Pons (tissue), 1 donor: ENCODE data around the gene TOR3A.
"Not testable (repeated sequence)": the region's sequence is repeated elsewhere in the genome, so short reads cannot be mapped to it uniquely, and the experiment has no call there.

Experiments used
- DNase-seq: peaks from one replicate; pipeline ENCODE4 v3.0.0-alpha.2; 2016; ENCODE audit warnings: low spot score

The TOR3A gene

DNA sequence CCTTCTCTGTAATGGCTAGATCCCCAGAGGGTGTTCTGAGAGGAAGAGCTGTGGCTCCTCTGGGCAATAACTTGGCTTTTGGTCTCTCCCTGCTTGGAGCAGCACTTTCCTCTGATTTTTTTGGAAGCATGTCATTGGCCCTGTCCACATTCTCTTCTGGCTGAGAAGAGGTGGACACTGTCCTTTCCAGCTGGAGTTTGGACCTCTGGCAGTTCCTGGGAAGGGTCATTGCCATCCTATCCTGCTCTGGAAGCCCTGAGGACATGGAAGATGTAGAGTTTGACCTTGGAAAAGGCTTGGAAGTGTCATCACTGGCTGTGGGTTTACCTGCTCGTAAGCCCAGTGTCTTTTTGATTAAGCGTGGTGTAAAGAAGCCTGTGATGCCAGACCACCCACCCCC, 26.8 kb downstream of the TOR3A start:
- DNase-seq: no peak

DNA sequence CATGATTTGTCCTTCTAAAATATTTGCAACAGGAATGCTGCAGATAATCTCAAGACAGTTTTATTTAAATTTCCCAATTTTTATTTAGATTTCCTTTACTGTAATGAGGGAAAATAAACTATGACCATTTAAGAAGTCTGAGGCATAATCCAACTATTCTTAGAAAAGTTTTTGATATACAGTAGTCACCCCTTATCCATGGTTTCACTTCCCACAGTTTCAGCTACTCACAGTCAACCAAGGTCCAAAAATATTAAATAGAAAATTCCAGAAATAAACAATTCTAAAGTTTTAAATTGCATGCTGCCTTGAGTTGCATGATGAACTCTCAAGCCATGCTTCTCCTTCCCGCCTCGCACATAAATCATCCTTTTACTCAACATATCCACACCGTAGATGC, 33.3 kb downstream of the TOR3A start:
- no peak for DNase-seq

DNA sequence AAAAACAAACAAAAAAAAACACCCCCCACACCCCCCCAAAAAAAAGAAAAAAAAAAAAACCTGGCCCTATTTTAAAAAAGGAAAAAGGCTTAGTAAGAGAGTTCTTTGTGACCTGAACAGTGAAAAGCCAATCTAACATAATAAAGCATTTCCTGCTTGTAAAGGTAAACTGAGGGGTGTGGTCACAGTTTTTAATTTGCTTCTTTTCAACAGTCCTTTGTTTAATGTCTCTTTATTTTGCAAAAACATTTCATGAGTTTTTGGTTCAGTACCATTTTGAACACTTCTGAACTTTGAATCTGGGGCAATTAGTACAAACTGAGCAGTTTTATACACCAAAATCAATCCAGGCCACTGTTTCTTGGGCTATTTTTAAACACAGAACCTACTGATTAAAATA, 37.6 kb downstream of the TOR3A start:
- no peak for DNase-seq

DNA sequence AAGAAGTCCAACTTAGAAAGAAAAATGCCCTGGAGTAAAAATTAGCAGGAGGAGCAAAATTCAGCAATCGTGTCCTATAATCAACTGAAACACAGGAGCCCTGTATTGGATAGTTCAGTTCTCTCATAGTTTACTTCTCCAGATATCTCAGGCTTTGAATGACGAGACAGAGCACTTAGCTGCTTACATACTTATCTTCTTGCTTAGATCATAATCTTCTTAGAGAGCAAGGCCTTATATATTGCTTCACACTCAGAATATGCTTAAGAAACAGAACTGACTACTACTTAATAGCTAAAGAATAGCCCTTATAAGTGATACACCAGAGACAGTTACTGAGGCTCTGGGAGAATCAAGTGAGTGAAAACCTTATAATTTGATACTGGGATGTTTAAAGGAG, 38.9 kb downstream of the TOR3A start:
- DNase-seq: no peak

DNA sequence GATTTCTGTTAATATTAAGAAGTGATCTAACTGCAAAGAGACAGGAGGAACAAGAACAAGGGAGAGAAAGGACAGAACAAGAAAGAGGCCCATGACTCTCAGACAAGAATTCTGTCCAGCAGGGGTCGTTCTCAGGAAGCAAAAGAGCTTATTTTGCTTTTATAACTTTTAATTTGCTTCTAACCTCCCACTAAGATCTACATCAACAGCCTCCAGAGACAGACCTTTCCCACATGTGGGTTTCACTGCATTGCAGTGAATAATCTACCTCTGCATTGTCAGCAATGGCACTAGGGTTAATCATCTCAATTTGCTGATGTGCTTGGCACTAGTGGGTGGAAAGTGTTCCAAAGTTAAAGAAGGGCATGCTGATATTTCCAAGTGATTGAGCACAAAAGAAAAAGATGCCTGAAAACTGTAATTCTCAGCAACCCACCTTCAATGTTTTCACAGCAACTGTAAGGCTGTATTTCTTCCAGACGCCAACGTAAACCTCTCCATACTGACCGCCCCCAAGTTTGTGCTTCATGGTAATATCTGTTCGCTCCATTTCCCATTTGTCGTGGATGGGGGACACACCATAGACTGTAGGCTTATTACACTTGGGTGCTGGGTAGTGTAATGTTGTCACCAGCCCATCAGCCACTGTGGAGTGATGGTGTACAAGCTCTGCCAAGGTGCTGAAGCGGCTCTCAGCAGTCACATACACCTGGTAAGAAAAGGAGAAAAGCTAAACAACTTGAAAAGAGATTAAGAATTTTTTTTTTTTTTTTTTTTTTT, 39.5 kb downstream of the TOR3A start:
- peak; percentile 70 for DNase-seq

DNA sequence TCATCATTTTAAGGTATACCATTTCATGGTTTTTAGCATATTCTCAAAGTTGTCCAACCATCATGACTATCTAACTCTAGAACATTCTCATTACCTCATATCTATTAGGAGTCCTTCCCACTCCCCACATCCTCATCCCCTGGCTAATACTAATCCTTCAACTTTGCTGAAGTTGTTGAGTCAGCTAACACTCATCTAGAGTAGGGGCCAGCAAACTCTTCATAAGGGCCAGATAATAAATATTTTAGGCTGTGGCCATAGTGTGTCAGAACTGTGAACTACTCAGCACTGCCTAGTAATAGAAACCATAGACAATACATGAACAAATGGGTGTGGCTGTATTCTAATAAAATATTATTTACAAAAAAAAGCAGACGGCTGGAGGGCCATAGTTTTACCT, 43.0 kb downstream of the TOR3A start:
- DNase-seq: no peak

DNA sequence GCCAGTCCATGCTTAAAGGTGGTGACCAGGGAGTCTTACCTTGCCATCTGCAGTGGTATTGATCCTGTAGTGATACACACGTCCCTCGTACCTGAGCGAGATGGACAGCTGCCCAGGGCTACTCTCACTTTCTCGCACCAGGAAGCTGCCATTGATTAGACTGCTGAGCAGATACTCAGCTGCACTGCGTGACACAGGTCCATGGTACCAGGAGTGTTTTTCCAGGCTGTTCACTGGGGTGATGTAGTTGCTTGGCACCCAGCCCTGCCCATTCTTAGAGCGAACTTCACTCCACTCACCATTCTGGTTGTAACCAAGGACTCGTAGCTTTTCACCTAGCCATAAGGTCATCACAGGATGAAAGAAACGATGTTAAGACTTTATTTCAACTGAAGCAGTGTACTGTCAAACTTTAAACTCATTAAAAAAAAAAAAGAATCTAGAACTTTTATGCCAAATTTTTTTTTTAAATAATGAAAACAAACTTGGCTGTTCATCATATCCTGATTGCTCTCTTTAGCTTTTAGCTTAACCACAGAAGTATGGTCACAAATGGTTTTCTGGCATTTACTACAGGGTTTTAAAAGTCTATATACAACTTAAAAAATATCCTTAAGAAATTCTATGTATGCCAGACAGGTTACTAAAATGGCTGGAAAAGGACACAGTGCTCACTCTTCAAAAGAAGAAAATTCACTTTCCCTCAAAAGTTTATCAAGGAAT, 44.6 kb downstream of the TOR3A start:
- no peak for DNase-seq

DNA sequence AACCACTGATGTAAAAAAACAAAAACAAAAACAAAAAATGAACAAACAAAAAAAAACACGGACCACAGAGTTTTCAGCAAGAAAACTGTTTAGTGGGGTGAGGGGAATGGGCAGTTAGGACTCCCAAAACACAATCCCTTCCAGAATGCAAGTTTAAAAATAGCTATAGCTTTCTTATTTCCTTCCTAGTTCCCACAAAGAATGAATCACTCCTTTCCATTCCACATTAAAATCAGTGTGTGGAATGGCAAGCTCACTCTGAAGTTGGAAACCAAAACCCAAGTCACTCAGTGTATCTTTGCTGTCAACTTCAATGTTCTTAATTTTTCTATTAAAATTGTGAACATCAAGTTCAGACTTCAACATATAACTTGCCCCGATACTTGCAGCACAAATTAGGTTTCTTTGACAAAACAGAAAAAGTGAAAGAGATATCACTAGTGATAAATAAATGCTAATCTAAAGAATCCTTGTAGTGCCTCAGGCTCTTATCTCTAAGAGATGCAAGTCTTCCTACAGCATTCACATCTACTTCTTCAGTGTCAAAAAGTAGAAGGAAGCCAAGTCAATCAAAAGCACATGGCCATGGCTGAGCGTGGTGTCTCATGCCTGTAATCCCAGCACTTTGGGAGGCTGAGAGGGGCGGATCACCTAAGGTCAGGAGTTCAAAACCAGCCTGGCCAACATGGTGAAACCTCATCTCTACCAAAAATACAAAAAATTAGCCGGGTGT, 45.5 kb downstream of the TOR3A start:
- no peak for DNase-seq

DNA sequence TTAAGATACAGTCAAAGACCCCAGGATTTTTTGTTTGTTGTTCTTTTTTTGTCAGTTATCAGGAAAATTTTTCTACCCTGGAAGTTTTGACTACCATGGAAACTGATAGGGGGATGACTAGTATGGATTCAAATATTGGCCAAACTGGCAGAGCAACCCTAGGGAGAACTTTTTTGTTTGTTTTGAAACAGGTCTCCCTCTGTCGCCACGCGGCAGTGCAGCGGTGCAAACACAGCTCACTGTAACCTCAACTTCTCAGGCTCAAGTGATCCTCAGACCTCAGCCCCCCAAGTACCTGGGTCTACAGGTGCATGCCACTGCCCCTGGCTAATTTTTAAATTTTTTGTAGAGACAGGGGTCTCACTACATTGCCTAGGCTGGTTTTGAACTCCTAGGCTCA, 46.6 kb downstream of the TOR3A start:
- DNase-seq: no peak

DNA sequence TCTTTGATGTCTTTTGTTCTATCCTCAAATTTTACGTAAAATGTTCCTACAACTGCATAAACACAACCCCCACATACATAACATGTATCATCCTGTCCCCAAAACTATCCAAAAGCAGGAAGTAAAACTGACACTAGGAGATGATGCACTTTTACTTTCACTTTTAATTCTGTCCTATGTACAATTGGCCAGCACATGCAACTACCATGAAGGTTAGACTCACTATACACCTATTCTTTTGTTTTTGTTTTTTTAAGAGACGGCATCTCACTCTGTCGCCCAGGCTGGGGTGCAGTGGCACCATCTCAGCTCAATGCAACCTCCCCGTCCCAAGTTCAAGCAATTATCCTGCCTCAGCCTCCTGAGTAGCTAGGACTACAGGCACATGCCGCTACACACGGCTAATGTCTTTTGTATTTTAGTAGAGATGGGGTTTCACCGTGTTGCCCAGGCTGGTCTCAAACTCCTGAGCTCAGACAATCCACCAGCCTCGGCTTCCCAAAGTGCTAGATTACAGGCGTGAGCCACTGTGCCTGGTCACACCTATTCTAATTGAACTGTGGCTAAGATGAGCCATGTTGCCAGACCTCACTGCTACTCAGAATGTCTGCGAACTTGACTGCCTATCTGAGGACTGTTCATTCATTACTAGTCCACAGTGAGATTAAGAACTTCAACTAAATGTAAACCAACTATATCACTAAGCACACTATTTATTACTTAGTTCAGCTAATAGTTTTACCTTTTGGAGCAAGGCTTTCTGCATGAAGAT, 48.0 kb downstream of the TOR3A start:
- DNase-seq: peak; percentile 73

DNA sequence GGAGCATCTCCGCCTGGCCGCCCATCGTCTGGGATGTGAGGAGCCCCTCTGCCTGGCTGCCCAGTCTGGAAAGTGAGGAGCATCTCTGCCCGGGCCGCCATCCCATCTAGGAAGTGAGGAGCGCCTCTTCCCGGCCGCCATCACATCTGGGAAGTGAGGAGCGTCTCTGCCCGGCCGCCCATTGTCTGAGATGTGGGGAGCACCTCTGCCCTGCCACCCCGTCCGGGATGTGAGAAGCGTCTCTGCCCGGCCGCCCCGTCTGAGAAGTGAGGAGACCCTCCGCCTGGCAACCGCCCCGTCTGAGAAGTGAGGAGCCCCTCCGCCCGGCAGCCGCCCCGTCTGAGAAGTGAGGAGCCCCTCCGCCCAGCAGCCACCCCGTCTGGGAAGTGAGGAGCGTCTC, 53.3 kb downstream of the TOR3A start:
- DNase-seq: not testable (repeated sequence)

DNA sequence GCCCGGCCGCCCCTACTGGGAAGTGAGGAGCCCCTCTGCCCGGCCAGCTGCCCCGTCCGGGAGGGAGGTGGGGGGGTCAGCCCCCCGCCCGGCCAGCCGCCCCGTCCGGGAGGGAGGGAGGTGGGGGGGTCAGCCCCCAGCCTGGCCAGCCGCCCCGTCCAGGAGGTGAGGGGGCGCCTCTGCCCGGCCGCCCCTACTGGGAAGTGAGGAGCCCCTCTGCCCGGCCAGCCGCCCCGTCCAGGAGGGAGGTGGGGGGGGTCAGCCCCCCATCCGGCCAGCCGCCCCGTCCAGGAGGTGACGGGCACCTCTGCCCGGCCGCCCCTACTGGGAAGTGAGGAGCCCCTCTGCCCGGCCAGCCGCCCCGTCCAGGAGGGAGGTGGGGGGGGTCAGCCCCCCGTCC, 53.8 kb downstream of the TOR3A start:
- not testable (repeated sequence) for DNase-seq

DNA sequence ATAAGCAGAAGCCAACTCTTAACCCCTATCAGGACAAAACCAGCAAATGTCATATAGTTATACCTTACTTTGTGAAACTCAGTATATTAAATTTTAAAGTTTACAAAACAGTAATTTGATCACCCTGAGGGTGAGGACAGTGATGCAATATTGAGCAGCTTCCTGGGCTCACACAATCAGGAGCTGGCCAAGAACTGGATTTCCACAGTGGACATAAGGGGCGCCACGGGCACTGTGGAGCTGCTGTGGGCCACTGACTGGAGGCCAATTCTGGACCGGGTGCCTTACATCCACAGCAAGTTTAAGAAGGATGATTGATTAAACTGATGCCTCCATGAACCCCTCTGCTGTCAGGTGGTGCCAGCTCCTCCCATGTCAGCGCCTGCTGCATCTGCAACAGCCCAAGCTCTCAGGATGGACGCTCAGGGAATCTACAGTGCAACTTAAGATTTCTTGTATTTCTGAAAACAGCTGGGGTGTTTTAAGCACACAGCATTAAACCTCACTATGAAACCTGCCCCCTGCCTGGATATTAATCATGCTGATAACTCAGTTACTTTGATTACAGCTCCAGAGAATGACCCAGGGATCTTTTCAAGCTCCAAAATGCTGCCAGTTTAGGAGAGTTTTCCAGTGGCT, 55.9 kb downstream of the TOR3A start:
- no peak for DNase-seq

DNA sequence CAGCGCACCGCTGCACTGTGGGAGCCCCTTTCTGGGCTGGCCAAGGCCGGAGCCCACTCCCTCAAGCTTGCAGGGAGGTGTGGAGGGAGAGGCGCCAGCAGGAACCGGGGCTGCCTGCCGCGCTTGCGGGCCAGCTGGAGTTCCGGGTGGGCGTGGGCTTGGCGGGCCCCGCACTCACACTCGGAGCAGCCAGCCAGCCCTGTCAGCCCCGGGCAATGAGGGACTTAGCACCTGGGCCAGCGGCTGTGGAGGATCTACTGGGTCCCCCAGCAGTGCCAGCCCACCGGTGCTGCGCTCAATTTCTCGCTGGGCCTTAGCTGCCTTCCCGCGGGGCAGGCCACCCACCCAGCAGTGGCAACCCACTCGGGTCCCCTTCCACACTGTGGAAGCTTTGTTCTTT, 56.9 kb downstream of the TOR3A start:
- not testable (repeated sequence) for DNase-seq

DNA sequence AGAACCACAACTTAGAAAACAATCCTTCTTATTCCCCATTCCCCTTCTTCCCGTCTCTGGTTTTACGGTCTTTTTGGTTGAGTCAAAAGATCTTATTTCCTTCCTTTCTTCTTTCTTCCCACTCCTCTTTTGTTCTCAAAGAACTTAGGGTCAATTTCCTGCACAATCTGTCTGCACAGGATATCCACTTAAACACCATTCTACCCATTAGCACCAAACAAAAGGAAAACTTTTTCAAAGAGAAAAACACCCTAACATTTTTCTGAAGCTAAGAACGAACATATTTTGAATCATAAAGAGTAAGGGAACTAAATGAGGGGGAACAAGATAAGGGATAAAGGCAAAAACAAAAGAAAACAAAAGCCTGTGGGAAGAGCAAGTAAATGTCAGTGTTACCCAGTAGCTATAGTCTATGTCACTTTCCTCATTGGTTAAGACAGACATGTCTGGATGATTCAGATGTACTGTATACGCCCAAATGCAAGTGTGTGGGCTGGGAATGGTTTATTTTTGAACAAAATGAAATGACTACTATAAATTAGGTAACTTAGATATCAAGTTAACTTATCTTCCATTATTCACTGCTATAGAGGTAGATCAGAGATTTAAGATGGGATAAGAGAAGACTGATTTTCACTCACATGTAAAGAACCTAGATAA, 59.9 kb downstream of the TOR3A start:
- no peak for DNase-seq

DNA sequence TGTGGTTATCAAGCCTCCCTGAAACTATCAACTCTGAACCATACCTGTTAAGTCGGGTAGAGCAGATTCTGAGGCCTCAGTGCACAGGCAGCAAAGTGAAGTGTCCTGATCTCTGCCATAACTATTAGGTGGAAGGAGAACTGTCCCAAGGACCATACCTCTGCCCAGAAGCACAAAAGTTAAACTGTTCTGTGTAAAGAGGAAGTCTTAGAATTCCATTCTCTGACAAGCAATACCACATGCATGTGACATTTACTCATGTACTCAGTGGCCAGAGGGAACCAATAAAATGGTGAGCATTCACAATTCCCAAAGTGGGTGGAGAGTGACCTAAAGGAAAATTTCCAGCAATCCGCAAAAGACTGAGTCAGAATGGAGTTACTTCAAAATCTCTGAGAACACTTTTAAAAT, 61.0 kb downstream of the TOR3A start:
- DNase-seq: peak; percentile 59

DNA sequence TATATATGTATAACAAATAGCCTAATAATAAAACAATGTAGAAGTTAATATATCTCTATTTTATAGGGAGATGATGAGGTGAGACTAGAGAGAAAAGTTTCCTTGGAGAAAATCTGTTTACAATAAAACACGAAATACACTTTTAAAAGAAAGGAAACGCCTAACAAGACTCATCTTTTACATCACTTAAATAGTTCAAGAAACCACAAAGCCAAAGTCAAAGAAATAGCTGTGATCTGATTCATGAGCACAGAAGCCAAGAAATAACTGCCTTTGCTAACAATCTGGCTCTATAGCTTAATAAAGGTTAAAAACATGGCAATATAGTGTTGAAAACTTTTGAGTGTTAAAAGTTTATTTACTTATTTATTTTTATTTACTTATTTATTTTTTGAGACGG, 61.5 kb downstream of the TOR3A start:
- no peak for DNase-seq

DNA sequence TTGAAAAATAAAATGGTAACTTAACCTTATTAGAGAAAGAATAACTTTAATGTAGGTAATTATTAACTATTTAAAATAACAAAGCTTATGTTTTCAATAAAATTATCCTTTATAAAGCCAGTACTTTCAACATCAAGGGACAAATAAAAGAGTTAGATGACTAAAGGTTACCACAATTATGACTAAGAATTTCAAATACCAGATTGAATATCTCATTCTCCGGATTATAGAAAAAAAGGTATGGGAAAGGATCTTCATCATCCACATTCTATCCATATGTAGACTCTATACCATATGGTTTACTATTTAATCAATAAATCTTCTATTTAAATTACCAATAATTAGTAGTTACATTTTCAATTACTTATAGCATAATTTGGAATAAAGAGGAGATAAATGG, 62.8 kb downstream of the TOR3A start:
- no peak for DNase-seq

DNA sequence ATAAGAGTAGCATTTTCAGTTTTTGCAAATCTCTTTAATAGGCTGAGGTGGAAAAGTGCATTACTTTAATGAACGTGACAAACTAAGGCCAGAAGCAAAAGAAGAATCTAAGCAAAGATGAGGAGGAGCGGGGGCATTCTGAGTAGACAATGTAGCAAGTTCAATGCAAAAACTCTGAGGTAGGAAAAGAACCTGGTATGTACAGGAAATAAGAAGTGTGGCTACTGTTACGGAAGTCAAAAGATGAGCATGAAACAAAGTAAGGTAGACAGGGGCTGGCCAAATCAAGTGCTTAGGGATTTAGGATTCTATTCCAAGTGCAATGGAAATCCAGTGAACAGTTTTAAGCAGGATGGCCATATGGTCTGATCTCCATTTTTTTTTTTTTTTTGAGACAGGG, 63.7 kb downstream of the TOR3A start:
- DNase-seq: no peak
